Activated CD8-positive, alpha-beta memory T cell treated with anti-CD3 and anti-CD28 coated beads, Interleukin-2, amount 50 U/mL, for 4 hours (primary cell): ENCODE data around the gene C22orf39.

Experiments used
- DNase-seq: peaks from one replicate; pipeline ENCODE4 v3.0.0-alpha.2; 2020

C22orf39 gene

GRCh38 chr22:19476023-19476422 lies 28.5 kb upstream of the C22orf39 start:
- DNase-seq = no peak

GRCh38 chr22:19473578-19473977 lies 26.1 kb upstream of the C22orf39 start:
- no peak for DNase-seq

- no peak for DNase-seq
These were observed 24.7 kb upstream of the C22orf39 start for GRCh38 chr22:19472233-19472632.

GRCh38 chr22:19471572-19471971 lies 24.1 kb upstream of the C22orf39 start:
- no peak for DNase-seq

- DNase-seq = no peak
These were observed 22.5 kb upstream of the C22orf39 start for GRCh38 chr22:19470010-19470409.

- DNase-seq = no peak
These were observed 21.9 kb upstream of the C22orf39 start for GRCh38 chr22:19469421-19469820.

GRCh38 chr22:19467912-19468311 lies 20.4 kb upstream of the C22orf39 start:
- DNase-seq = no peak

- no peak for DNase-seq
These were observed 19.6 kb upstream of the C22orf39 start for GRCh38 chr22:19466848-19467752.

GRCh38 chr22:19466126-19466716 lies 18.7 kb upstream of the C22orf39 start:
- DNase-seq = no peak

GRCh38 chr22:19464975-19465374 lies 17.5 kb upstream of the C22orf39 start:
- DNase-seq = no peak

GRCh38 chr22:19464546-19464945 lies 17.0 kb upstream of the C22orf39 start:
- no peak for DNase-seq

- DNase-seq = no peak
These were observed 16.3 kb upstream of the C22orf39 start for GRCh38 chr22:19463491-19464469.

- DNase-seq = no peak
These were observed 15.5 kb upstream of the C22orf39 start for GRCh38 chr22:19463008-19463407.

- DNase-seq = no peak
These were observed 14.0 kb upstream of the C22orf39 start for GRCh38 chr22:19461506-19461905.

- no peak for DNase-seq
These were observed 12.5 kb upstream of the C22orf39 start for GRCh38 chr22:19460036-19460435.

- DNase-seq = no peak
These were observed 10.4 kb upstream of the C22orf39 start for GRCh38 chr22:19457828-19458428.

- no peak for DNase-seq
These were observed 9.0 kb upstream of the C22orf39 start for GRCh38 chr22:19456541-19456940.

GRCh38 chr22:19455585-19456370 lies 8.3 kb upstream of the C22orf39 start:
- no peak for DNase-seq

- no peak for DNase-seq
These were observed 7.5 kb upstream of the C22orf39 start for GRCh38 chr22:19455033-19455432.

- no peak for DNase-seq
These were observed 6.6 kb upstream of the C22orf39 start for GRCh38 chr22:19454156-19454555.

GRCh38 chr22:19453718-19454117 lies 6.2 kb upstream of the C22orf39 start:
- no peak for DNase-seq

- DNase-seq = no peak
These were observed 4.1 kb upstream of the C22orf39 start for GRCh38 chr22:19451570-19451969.
